ENCODE data around the gene CELF6. TPM values are rescaled to one million over a fixed set of nuclear protein-coding genes. Genes with fewer than 3 reads are reported as not detected.

The CELF6 gene
- total and polyA plus RNA-seq, 2 donors from 2014 or later: 3.5 to 3.8 TPM

DNA sequence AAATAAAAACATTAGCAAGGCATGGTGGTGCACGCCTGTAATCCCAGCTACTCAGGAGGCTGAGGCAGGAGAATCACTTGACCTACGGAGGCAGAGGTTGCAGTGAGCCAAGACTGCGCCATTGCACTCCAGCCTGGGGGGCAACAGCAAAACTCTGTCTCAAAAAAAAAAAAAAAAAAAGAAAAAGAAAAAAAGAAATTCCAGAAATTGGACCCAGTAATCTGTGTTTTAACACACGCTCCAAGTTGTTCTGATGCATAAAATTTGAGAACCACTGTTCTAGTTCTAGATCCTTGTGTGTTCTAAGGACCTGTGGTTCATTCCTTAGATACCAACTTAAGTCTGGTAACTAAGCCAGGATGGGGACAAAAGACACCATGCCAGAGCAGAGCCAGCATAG is 50.2 kb downstream of the CELF6 start:
- Histone ChIP-seq H3K27me3 (ENCODE audit: control insufficient read depth, insufficient read depth, low read length) (no peaks in the 10 kb centered on the region), H3K36me3 (ENCODE audit: control insufficient read depth in 2 of 3, insufficient read depth in 3 of 3, low read length in 3 of 3) (peaks cover 8 to 34% (median 24%) of the 10 kb centered on the region in 3 donors), H3K4me1 (ENCODE audit: control insufficient read depth in 2 of 3, insufficient read depth in 2 of 3, low read depth in 1 of 3, low read length in 3 of 3) (peaks cover 0 to 11% (median 3%) of the 10 kb centered on the region in 3 donors), H3K4me3 (ENCODE audit: low read length in 3 of 3) (no peak overlapping the region), H3K9ac (ENCODE audit: low read length in 3 of 3) (no peak overlapping the region), H3K27ac (ENCODE audit: low read depth in 2 of 2, low read length in 2 of 2) (no peak overlapping the region), H3K9me3 (ENCODE audit: control insufficient read depth in 2 of 3, insufficient read depth in 1 of 3, low read length in 3 of 3) (no peaks in the 10 kb centered on the region)
- DNase-seq (no peak), FAIRE-seq (no peak)
- intact Hi-C loops (cut with DNase I): no loop called here
- TF ChIP-seq, protein P1, sequence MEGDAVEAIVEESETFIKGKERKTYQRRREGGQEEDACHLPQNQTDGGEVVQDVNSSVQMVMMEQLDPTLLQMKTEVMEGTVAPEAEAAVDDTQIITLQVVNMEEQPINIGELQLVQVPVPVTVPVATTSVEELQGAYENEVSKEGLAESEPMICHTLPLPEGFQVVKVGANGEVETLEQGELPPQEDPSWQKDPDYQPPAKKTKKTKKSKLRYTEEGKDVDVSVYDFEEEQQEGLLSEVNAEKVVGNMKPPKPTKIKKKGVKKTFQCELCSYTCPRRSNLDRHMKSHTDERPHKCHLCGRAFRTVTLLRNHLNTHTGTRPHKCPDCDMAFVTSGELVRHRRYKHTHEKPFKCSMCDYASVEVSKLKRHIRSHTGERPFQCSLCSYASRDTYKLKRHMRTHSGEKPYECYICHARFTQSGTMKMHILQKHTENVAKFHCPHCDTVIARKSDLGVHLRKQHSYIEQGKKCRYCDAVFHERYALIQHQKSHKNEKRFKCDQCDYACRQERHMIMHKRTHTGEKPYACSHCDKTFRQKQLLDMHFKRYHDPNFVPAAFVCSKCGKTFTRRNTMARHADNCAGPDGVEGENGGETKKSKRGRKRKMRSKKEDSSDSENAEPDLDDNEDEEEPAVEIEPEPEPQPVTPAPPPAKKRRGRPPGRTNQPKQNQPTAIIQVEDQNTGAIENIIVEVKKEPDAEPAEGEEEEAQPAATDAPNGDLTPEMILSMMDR (IDR thresholded peaks at IDR 0.05; ENCODE audit: borderline replicate concordance, extremely low read depth, insufficient read depth): no peak

DNA sequence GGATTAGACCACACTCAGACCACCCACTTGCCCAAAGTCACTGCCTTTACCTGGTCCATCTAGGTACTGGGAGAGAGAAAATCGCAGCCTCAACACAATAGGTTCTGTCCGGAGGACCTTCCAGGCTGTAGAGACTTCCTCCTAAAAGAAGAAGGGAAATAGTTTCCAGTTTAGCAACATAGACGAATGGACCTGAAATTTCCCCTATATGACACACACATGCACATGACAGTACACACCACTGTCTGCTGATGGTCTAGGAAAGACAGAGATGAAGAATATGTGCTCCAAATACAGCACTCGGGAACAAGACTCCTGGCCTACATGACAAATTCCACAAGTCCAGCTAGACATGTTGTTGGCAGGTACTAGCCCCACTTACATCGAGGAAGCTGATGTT is 54.9 kb downstream of the CELF6 start:
- no peaks in the 10 kb centered on the region for H3K4me1 ChIP-seq (ENCODE audit: control insufficient read depth in 2 of 3, insufficient read depth in 2 of 3, low read depth in 1 of 3, low read length in 3 of 3)
- H3K27ac ChIP-seq (ENCODE audit: low read depth in 2 of 2, low read length in 2 of 2): no peak overlapping the region
- intact Hi-C loops (cut with DNase I): no loop called here
- H3K4me3 ChIP-seq (ENCODE audit: low read length in 3 of 3): no peak overlapping the region
- H3K27me3 ChIP-seq (ENCODE audit: control insufficient read depth, insufficient read depth, low read length): no peaks in the 10 kb centered on the region
- H3K9ac ChIP-seq (ENCODE audit: low read length in 3 of 3): no peak overlapping the region
- DNase-seq (no peak), FAIRE-seq (no peak)
- TF ChIP-seq, protein P1 (IDR thresholded peaks at IDR 0.05; ENCODE audit: borderline replicate concordance, extremely low read depth, insufficient read depth): no peak
- H3K36me3 ChIP-seq (ENCODE audit: control insufficient read depth in 2 of 3, insufficient read depth in 3 of 3, low read length in 3 of 3): peaks cover 16 to 77% (median 55%) of the 10 kb centered on the region in 3 donors
- H3K9me3 ChIP-seq (ENCODE audit: control insufficient read depth in 2 of 3, insufficient read depth in 1 of 3, low read length in 3 of 3): no peaks in the 10 kb centered on the region

GRCh38 chr15:72252663-72253299 is 67.2 kb downstream of the CELF6 start:
- H3K9ac ChIP-seq (ENCODE audit: low read length in 3 of 3): no peak overlapping the region
- FAIRE-seq (no peak), DNase-seq (no peak)
- no peaks in the 10 kb centered on the region for H3K27me3 ChIP-seq (ENCODE audit: control insufficient read depth, insufficient read depth, low read length)
- H3K27ac ChIP-seq (ENCODE audit: low read depth in 2 of 2, low read length in 2 of 2): no peak overlapping the region
- H3K36me3 ChIP-seq (ENCODE audit: control insufficient read depth in 2 of 3, insufficient read depth in 3 of 3, low read length in 3 of 3): peaks cover 15 to 64% (median 49%) of the 10 kb centered on the region in 3 donors
- no peak overlapping the region for H3K4me3 ChIP-seq (ENCODE audit: low read length in 3 of 3)
- intact Hi-C loops (cut with DNase I): no loop called here
- H3K4me1 ChIP-seq (ENCODE audit: control insufficient read depth in 2 of 3, insufficient read depth in 2 of 3, low read depth in 1 of 3, low read length in 3 of 3): no peaks in the 10 kb centered on the region
- H3K9me3 ChIP-seq (ENCODE audit: control insufficient read depth in 2 of 3, insufficient read depth in 1 of 3, low read length in 3 of 3): no peaks in the 10 kb centered on the region
- TF ChIP-seq, protein P1 (IDR thresholded peaks at IDR 0.05; ENCODE audit: borderline replicate concordance, extremely low read depth, insufficient read depth): no peak
